Measurements from ENCODE around the gene VPS37B.

- TF ChIP-seq PATZ1 (CRISPR knock-in tag; IDR thresholded peaks at IDR 0.05; ENCODE audit: borderline replicate concordance) (no peak), ZFP30 (CRISPR knock-in tag; IDR thresholded peaks at IDR 0.05) (no peak), ESRRG (CRISPR knock-in tag; IDR thresholded peaks at IDR 0.05) (no peak), TOX (CRISPR knock-in tag; IDR thresholded peaks at IDR 0.05; ENCODE audit: borderline replicate concordance) (no peak), ZNF565 (CRISPR knock-in tag; conservative IDR thresholded peaks at IDR 0.05; ENCODE audit: low read depth) (no peak), BACH2 (CRISPR knock-in tag; IDR thresholded peaks at IDR 0.05; ENCODE audit: borderline replicate concordance) (no peak), OSR1 (CRISPR knock-in tag; IDR thresholded peaks at IDR 0.05) (no peak)
- TF ChIP-seq, protein P1, sequence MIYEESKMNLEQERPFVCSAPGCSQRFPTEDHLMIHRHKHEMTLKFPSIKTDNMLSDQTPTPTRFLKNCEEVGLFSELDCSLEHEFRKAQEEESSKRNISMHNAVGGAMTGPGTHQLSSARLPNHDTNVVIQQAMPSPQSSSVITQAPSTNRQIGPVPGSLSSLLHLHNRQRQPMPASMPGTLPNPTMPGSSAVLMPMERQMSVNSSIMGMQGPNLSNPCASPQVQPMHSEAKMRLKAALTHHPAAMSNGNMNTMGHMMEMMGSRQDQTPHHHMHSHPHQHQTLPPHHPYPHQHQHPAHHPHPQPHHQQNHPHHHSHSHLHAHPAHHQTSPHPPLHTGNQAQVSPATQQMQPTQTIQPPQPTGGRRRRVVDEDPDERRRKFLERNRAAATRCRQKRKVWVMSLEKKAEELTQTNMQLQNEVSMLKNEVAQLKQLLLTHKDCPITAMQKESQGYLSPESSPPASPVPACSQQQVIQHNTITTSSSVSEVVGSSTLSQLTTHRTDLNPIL (CRISPR knock-in tag; IDR thresholded peaks at IDR 0.05; ENCODE audit: low read depth) = no peak
- TF ChIP-seq, protein P2, sequence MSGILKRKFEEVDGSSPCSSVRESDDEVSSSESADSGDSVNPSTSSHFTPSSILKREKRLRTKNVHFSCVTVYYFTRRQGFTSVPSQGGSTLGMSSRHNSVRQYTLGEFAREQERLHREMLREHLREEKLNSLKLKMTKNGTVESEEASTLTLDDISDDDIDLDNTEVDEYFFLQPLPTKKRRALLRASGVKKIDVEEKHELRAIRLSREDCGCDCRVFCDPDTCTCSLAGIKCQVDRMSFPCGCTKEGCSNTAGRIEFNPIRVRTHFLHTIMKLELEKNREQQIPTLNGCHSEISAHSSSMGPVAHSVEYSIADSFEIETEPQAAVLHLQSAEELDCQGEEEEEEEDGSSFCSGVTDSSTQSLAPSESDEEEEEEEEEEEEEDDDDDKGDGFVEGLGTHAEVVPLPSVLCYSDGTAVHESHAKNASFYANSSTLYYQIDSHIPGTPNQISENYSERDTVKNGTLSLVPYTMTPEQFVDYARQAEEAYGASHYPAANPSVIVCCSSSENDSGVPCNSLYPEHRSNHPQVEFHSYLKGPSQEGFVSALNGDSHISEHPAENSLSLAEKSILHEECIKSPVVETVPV (CRISPR knock-in tag; IDR thresholded peaks at IDR 0.05) = no peak
Observed at GRCh38 chr12:122909442-122910288, 13.7 kb upstream of the VPS37B start.

Data from SK-N-SH treated with all-trans-retinoic acid at 6 μM for 48 hours (cell line).